Measurements from ENCODE around the gene IL1RAP.
A peak's percentile ranks its signal among the peaks of the same experiment; 100 is the strongest.
"Not testable (repeated sequence)": the region's sequence is repeated elsewhere in the genome, so short reads cannot be mapped to it uniquely, and the experiment has no call there.

The IL1RAP gene

GRCh38 chr3:190506271-190506670, 7.6 kb upstream of the IL1RAP start:
- no peak for DNase-seq (ENCODE audit: low read depth, low spot score)

- DNase-seq (ENCODE audit: low read depth, low spot score) = no peak
These were observed 1.2 kb upstream of the IL1RAP start for GRCh38 chr3:190512666-190513065.

GRCh38 chr3:190514413-190515153, 698 bp downstream of the IL1RAP start:
- DNase-seq (ENCODE audit: low read depth, low spot score) = peak; percentile 70

- peak; percentile 68 for DNase-seq (ENCODE audit: low read depth, low spot score)
These were observed 2.5 kb downstream of the IL1RAP start for GRCh38 chr3:190516416-190516815.

- peak; percentile 37 for DNase-seq (ENCODE audit: low read depth, low spot score)
These were observed 3.8 kb downstream of the IL1RAP start for GRCh38 chr3:190517687-190518086.

GRCh38 chr3:190518531-190518930, 4.6 kb downstream of the IL1RAP start:
- DNase-seq (ENCODE audit: low read depth, low spot score) = not testable (repeated sequence)

GRCh38 chr3:190519886-190520285, 6.0 kb downstream of the IL1RAP start:
- DNase-seq (ENCODE audit: low read depth, low spot score) = no peak

- DNase-seq (ENCODE audit: low read depth, low spot score) = no peak
These were observed 8.1 kb downstream of the IL1RAP start for GRCh38 chr3:190521998-190522397.

GRCh38 chr3:190522621-190523222, 8.8 kb downstream of the IL1RAP start:
- no peak for DNase-seq (ENCODE audit: low read depth, low spot score)

GRCh38 chr3:190524942-190525341, 11.1 kb downstream of the IL1RAP start:
- no peak for DNase-seq (ENCODE audit: low read depth, low spot score)

- DNase-seq (ENCODE audit: low read depth, low spot score) = no peak
These were observed 11.7 kb downstream of the IL1RAP start for GRCh38 chr3:190525634-190526033.

- DNase-seq (ENCODE audit: low read depth, low spot score) = no peak
These were observed 13.2 kb downstream of the IL1RAP start for GRCh38 chr3:190526787-190527762.

GRCh38 chr3:190528706-190529105, 14.8 kb downstream of the IL1RAP start:
- no peak for DNase-seq (ENCODE audit: low read depth, low spot score)

- DNase-seq (ENCODE audit: low read depth, low spot score) = no peak
These were observed 17.5 kb downstream of the IL1RAP start for GRCh38 chr3:190531406-190531805.

- DNase-seq (ENCODE audit: low read depth, low spot score) = no peak
These were observed 18.9 kb downstream of the IL1RAP start for GRCh38 chr3:190532731-190533203.

GRCh38 chr3:190533511-190534281, 19.8 kb downstream of the IL1RAP start:
- peak; percentile 97 for DNase-seq (ENCODE audit: low read depth, low spot score)

- peak; percentile 23 for DNase-seq (ENCODE audit: low read depth, low spot score)
These were observed 20.5 kb downstream of the IL1RAP start for GRCh38 chr3:190534386-190534785.

- DNase-seq (ENCODE audit: low read depth, low spot score) = no peak
These were observed 21.1 kb downstream of the IL1RAP start for GRCh38 chr3:190534986-190535385.

GRCh38 chr3:190537146-190537545, 23.3 kb downstream of the IL1RAP start:
- no peak for DNase-seq (ENCODE audit: low read depth, low spot score)

- no peak for DNase-seq (ENCODE audit: low read depth, low spot score)
These were observed 24.4 kb downstream of the IL1RAP start for GRCh38 chr3:190538288-190538687.

GRCh38 chr3:190539526-190539925, 25.6 kb downstream of the IL1RAP start:
- no peak for DNase-seq (ENCODE audit: low read depth, low spot score)
